K562 (cell line): ENCODE data around the gene FNBP1. TPM values are rescaled to one million over a fixed set of nuclear protein-coding genes. Genes with fewer than 3 reads are reported as not detected.

Experiments used
- HDAC3 ChIP-seq: fragments of 450-650 bp; IDR thresholded peaks from 2 replicates; pipeline ENCODE4 v1.6.1; 2018; ENCODE audit warnings: borderline replicate concordance, mild to moderate bottlenecking, moderate library complexity; ENCODE audit not compliant: partially characterized antibody
- JUN ChIP-seq, 2 experiments: sonication (generic) in 1 of 2; formaldehyde crosslinking in 1 of 2; IDR thresholded peaks; 2 replicates each; pipeline versions ENCODE4 v1.6.1 to v1.8.0; 2012 to 2022; ENCODE audit warnings: borderline replicate concordance in 2 of 2, mild to moderate bottlenecking in 2 of 2, improper control_type of control experiment in 1 of 2, low read depth in 1 of 2, low read length in 1 of 2, missing genetic modification reagents in 1 of 2
- KDM1A ChIP-seq, 2 experiments: fragments of 450-650 bp; IDR thresholded peaks; 2 replicates each; pipeline ENCODE4 v1.6.1; 2016; ENCODE audit warnings: mild to moderate bottlenecking in 2 of 2
- MECOM ChIP-seq: fragments of 250-450 bp; sonication (Bioruptor Pico); IDR thresholded peaks from 2 replicates; pipeline ENCODE4 v1.8.0; 2022; ENCODE audit warnings: inconsistent platforms
- NCOA6 ChIP-seq: fragments of 450-650 bp; IDR thresholded peaks from 2 replicates; pipeline ENCODE4 v1.6.1; 2017; ENCODE audit warnings: mild to moderate bottlenecking
- NR2C2 ChIP-seq, 2 experiments: fragments of 200-800 bp in 1 of 2; sonication (Bioruptor generic) in 1 of 2; sonication (generic) in 1 of 2; formaldehyde crosslinking in 1 of 2; IDR thresholded peaks; 2 replicates each; pipeline versions ENCODE4 v1.6.1 to v1.8.0; 2016 to 2022; ENCODE audit warnings: mild to moderate bottlenecking in 1 of 2, missing compliant biosample characterization in 1 of 2, missing genetic modification characterization in 1 of 2, missing genetic modification reagents in 1 of 2
- SPI1 ChIP-seq: IDR thresholded peaks from 2 replicates; pipeline ENCODE4 v1.6.1; 2011; ENCODE audit warnings: low read depth, low read length, control low read depth, borderline replicate concordance
- SRF ChIP-seq, 2 experiments: fragments of 250-450, 450-650 bp in 1 of 2; sonication (Bioruptor Pico) in 1 of 2; sonication (generic) in 1 of 2; formaldehyde crosslinking; IDR thresholded peaks; 2 replicates each; pipeline versions ENCODE4 v1.5.0 to v1.5.1; 2020 to 2022; ENCODE audit warnings: mild to moderate bottlenecking in 1 of 2, missing genetic modification reagents in 1 of 2
- TEAD2 ChIP-seq: fragments of 450-650 bp; IDR thresholded peaks from 2 replicates; pipeline ENCODE4 v1.6.1; 2016; ENCODE audit warnings: missing genetic modification characterization, control low read depth, missing compliant biosample characterization
- ZNF785 ChIP-seq: fragments of 250-450 bp; sonication (Bioruptor Pico); IDR thresholded peaks from 2 replicates; pipeline ENCODE4 v1.4.0; 2020; ENCODE audit warnings: mild to moderate bottlenecking
- ZNF79 ChIP-seq: fragments of 250-450 bp; sonication (Bioruptor Pico); IDR thresholded peaks from 2 replicates; pipeline ENCODE4 v1.4.0; 2020; ENCODE audit warnings: low read depth, mild to moderate bottlenecking, moderate library complexity
- ZSCAN29 ChIP-seq: fragments of 450-650 bp; IDR thresholded peaks from 2 replicates; pipeline ENCODE4 v1.6.1; 2017
- polyA plus RNA-seq, 8 experiments: library from polyadenylated mRNA; depleted of rRNA in 4 of 8; stranded (reverse) in 5 of 8; unstranded in 3 of 8; fragments of >200 nt; fragmentation: Nextera tagmentation in 2 of 8; fragmentation: Illumina TruSeq in 1 of 8; extraction: Ambion mirVana in 2 of 8; extraction: Trizol in 1 of 8; gene quantifications; 2 replicates each; pipeline versions ENCODE4 v1.2.1 to v1.2.3, GENCODE V29; 2011 to 2014; ENCODE audit warnings: inconsistent platforms in 1 of 8, missing spikeins in 1 of 8
- total RNA-seq, 7 experiments: library from RNA; depleted of rRNA in 6 of 7; stranded (reverse); fragments of >200 nt in 6 of 7; fragmentation: Illumina TruSeq in 2 of 7; extraction: Trizol in 2 of 7; gene quantifications; 2 replicates each; pipeline versions ENCODE4 v1.2.1 to v1.2.3, GENCODE V29; 2011 to 2021; ENCODE audit warnings: low replicate concordance in 1 of 7
- TF ChIP-seq, protein P1 (sequence below): fragments of 250-450 bp; sonication (Bioruptor Pico); IDR thresholded peaks from 2 replicates; pipeline ENCODE4 v1.5.0; 2020; ENCODE audit warnings: mild to moderate bottlenecking, borderline replicate concordance
- TF ChIP-seq, protein P2 (sequence below): IDR thresholded peaks from 2 replicates; pipeline ENCODE4 v1.6.1; 2011; ENCODE audit warnings: borderline replicate concordance, low read depth, mild to moderate bottlenecking, moderate library complexity, low read length; ENCODE audit not compliant: insufficient read depth, poor library complexity, severe bottlenecking
- TF ChIP-seq, protein P3 (sequence below), 3 experiments: fragments of 200-800 bp in 1 of 3; fragments of 250-450 bp in 1 of 3; fragments of 450-650 bp in 1 of 3; sonication (Bioruptor Pico) in 1 of 3; sonication (Bioruptor generic) in 1 of 3; formaldehyde crosslinking in 1 of 3; IDR thresholded peaks; 2 replicates each; pipeline versions ENCODE4 v1.6.1 to v1.8.0; 2016 to 2022; ENCODE audit warnings: mild to moderate bottlenecking in 2 of 3, missing genetic modification characterization in 2 of 3, missing compliant biosample characterization in 1 of 3, moderate library complexity in 1 of 3

The FNBP1 gene
- total and polyA plus RNA-seq, 9 of the 15 experiments (the other 6 are each of a cell fraction or from before 2014, with no cell fraction given): 1.8 to 14.9 (median 7.6) TPM

DNA sequence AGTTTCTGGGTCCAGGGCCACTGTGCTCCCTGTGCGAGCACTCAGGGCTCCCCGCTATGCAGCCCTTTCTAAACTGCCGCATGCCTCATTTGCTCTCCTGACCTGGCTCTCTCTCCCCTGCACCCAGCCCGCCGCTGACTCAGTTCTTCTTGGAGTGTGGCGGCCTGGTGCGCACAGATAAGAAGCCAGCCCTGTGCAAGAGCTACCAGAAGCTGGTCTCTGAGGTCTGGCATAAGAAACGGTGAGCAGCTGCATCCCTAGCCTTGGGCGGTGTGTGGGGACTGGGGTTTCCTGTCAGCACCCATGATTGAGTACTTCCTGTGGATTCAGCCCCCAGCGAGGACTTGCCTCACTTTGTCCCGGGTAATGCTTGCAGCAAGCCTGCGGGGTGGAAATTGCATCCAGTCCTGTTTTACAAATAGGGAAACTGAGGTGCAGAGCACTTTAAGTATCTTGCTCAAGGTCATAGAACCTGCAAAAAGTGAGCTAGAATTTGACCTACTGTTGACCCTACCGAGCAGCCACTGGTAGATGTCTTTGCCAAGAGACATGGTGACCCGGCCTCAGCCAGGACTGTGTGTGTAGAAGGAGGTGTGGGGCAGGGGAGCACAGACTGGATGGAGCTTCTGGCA lies 179.8 kb downstream of the FNBP1 start (continued):
- TF ChIP-seq MECOM (CRISPR knock-in tag): peak; percentile 91
- TF ChIP-seq, protein P1, sequence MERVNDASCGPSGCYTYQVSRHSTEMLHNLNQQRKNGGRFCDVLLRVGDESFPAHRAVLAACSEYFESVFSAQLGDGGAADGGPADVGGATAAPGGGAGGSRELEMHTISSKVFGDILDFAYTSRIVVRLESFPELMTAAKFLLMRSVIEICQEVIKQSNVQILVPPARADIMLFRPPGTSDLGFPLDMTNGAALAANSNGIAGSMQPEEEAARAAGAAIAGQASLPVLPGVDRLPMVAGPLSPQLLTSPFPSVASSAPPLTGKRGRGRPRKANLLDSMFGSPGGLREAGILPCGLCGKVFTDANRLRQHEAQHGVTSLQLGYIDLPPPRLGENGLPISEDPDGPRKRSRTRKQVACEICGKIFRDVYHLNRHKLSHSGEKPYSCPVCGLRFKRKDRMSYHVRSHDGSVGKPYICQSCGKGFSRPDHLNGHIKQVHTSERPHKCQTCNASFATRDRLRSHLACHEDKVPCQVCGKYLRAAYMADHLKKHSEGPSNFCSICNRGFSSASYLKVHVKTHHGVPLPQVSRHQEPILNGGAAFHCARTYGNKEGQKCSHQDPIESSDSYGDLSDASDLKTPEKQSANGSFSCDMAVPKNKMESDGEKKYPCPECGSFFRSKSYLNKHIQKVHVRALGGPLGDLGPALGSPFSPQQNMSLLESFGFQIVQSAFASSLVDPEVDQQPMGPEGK: peak; percentile 72; the same call in 1 of the 2 replicates
- TF ChIP-seq, protein P2, sequence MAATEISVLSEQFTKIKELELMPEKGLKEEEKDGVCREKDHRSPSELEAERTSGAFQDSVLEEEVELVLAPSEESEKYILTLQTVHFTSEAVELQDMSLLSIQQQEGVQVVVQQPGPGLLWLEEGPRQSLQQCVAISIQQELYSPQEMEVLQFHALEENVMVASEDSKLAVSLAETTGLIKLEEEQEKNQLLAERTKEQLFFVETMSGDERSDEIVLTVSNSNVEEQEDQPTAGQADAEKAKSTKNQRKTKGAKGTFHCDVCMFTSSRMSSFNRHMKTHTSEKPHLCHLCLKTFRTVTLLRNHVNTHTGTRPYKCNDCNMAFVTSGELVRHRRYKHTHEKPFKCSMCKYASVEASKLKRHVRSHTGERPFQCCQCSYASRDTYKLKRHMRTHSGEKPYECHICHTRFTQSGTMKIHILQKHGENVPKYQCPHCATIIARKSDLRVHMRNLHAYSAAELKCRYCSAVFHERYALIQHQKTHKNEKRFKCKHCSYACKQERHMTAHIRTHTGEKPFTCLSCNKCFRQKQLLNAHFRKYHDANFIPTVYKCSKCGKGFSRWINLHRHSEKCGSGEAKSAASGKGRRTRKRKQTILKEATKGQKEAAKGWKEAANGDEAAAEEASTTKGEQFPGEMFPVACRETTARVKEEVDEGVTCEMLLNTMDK: no peak
- TF ChIP-seq SPI1: no peak; the same call in 1 of the 2 replicates
- peak; percentile 81 for TF ChIP-seq ZNF79
- 0 out of 2 replicates have a peak, but pooled peaks have one; percentile 68 for TF ChIP-seq ZSCAN29
- TF ChIP-seq JUN (IDR thresholded peaks at IDR 0.05; ENCODE audit: borderline replicate concordance, low read depth, low read length): peak; percentile 99
- TF ChIP-seq JUN (CRISPR knock-in tag; IDR thresholded peaks at IDR 0.05; ENCODE audit: borderline replicate concordance): peak; percentile 93; the same call in 1 of the 2 replicates
- TF ChIP-seq TEAD2 (tag): no peak; the same call in 1 of the 2 replicates
- TF ChIP-seq, protein P3, sequence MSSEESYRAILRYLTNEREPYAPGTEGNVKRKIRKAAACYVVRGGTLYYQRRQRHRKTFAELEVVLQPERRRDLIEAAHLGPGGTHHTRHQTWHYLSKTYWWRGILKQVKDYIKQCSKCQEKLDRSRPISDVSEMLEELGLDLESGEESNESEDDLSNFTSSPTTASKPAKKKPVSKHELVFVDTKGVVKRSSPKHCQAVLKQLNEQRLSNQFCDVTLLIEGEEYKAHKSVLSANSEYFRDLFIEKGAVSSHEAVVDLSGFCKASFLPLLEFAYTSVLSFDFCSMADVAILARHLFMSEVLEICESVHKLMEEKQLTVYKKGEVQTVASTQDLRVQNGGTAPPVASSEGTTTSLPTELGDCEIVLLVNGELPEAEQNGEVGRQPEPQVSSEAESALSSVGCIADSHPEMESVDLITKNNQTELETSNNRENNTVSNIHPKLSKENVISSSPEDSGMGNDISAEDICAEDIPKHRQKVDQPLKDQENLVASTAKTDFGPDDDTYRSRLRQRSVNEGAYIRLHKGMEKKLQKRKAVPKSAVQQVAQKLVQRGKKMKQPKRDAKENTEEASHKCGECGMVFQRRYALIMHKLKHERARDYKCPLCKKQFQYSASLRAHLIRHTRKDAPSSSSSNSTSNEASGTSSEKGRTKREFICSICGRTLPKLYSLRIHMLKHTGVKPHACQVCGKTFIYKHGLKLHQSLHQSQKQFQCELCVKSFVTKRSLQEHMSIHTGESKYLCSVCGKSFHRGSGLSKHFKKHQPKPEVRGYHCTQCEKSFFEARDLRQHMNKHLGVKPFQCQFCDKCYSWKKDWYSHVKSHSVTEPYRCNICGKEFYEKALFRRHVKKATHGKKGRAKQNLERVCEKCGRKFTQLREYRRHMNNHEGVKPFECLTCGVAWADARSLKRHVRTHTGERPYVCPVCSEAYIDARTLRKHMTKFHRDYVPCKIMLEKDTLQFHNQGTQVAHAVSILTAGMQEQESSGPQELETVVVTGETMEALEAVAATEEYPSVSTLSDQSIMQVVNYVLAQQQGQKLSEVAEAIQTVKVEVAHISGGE (CRISPR knock-in tag; IDR thresholded peaks at IDR 0.05): peak in 1 of 3 experiments; percentile 88; a peak in 2 of 6 replicates
- TF ChIP-seq NR2C2 (CRISPR knock-in tag; IDR thresholded peaks at IDR 0.05): peak; percentile 71; the same call in 1 of the 2 replicates
- peak; percentile 87 for TF ChIP-seq NR2C2 (tag; IDR thresholded peaks at IDR 0.05)
- TF ChIP-seq NCOA6: no peak
- no peak for TF ChIP-seq ZNF785
- TF ChIP-seq SRF (CRISPR knock-in tag; IDR thresholded peaks at IDR 0.05): peak in 1 of 2 experiments; percentile 2; a peak in 1 of 4 replicates
- no peak for TF ChIP-seq KDM1A (IDR thresholded peaks at IDR 0.05)
- no peak for TF ChIP-seq HDAC3
